ENCODE results near the gene GPX1.
"Not testable (repeated sequence)": the region's sequence is repeated elsewhere in the genome, so short reads cannot be mapped to it uniquely, and the experiment has no call there.

Gene GPX1

GRCh38 chr3:49358217-49358883 is at the start of gene GPX1:
TSS of gene GPX1 (minus strand) at chr3:49358353. CDS start at chr3:49358278, 75 bp downstream.
- peak; percentile 84 for DNase-seq (ENCODE audit: low read depth, low spot score)

- DNase-seq (ENCODE audit: low read depth, low spot score) = no peak
Measured at GRCh38 chr3:49406571-49407565, 48.7 kb upstream of the GPX1 start.

- DNase-seq (ENCODE audit: low read depth, low spot score) = not testable (repeated sequence)
Measured at GRCh38 chr3:49405570-49405969, 47.4 kb upstream of the GPX1 start.

GRCh38 chr3:49403891-49404290 is 45.7 kb upstream of the GPX1 start:
- no peak for DNase-seq (ENCODE audit: low read depth, low spot score)

GRCh38 chr3:49401766-49402165 is 43.6 kb upstream of the GPX1 start:
- DNase-seq (ENCODE audit: low read depth, low spot score) = no peak

- no peak for DNase-seq (ENCODE audit: low read depth, low spot score)
Measured at GRCh38 chr3:49399461-49399860, 41.3 kb upstream of the GPX1 start.

- no peak for DNase-seq (ENCODE audit: low read depth, low spot score)
Measured at GRCh38 chr3:49397470-49397869, 39.3 kb upstream of the GPX1 start.

GRCh38 chr3:49391310-49391709 is 33.2 kb upstream of the GPX1 start:
- not testable (repeated sequence) for DNase-seq (ENCODE audit: low read depth, low spot score)

- DNase-seq (ENCODE audit: low read depth, low spot score) = no peak
Measured at GRCh38 chr3:49389297-49389696, 31.1 kb upstream of the GPX1 start.

GRCh38 chr3:49388289-49388820 is 30.2 kb upstream of the GPX1 start:
- no peak for DNase-seq (ENCODE audit: low read depth, low spot score)

- DNase-seq (ENCODE audit: low read depth, low spot score) = no peak
Measured at GRCh38 chr3:49387721-49388120, 29.6 kb upstream of the GPX1 start.

- DNase-seq (ENCODE audit: low read depth, low spot score) = no peak
Measured at GRCh38 chr3:49386056-49386756, 28.1 kb upstream of the GPX1 start.

- no peak for DNase-seq (ENCODE audit: low read depth, low spot score)
Measured at GRCh38 chr3:49385617-49386016, 27.5 kb upstream of the GPX1 start.

- DNase-seq (ENCODE audit: low read depth, low spot score) = no peak
Measured at GRCh38 chr3:49383387-49383786, 25.2 kb upstream of the GPX1 start.

- DNase-seq (ENCODE audit: low read depth, low spot score) = no peak
Measured at GRCh38 chr3:49378249-49378895, 20.2 kb upstream of the GPX1 start.

- no peak for DNase-seq (ENCODE audit: low read depth, low spot score)
Measured at GRCh38 chr3:49377483-49377882, 19.3 kb upstream of the GPX1 start.

- no peak for DNase-seq (ENCODE audit: low read depth, low spot score)
Measured at GRCh38 chr3:49371946-49372345, 13.8 kb upstream of the GPX1 start.

GRCh38 chr3:49370585-49371290 is 12.6 kb upstream of the GPX1 start:
- no peak for DNase-seq (ENCODE audit: low read depth, low spot score)

- DNase-seq (ENCODE audit: low read depth, low spot score) = no peak
Measured at GRCh38 chr3:49362561-49362960, 4.4 kb upstream of the GPX1 start.

GRCh38 chr3:49359623-49360022 is 1.5 kb upstream of the GPX1 start:
- no peak for DNase-seq (ENCODE audit: low read depth, low spot score)

- no peak for DNase-seq (ENCODE audit: low read depth, low spot score)
Measured at GRCh38 chr3:49358884-49359225, 702 bp upstream of the GPX1 start.

Data from iPS DF 19.7 (cell line).